Head of caudate nucleus (tissue), 42 donors: ENCODE measurements around the gene SPAG5.

ENCODE experiments used
- DNase-seq, 42 donors: peaks; one replicate each; pipeline versions ENCODE4 v3.0.0 to v3.0.0-alpha.2; 2020 to 2021; ENCODE audit warnings: mixed read lengths in 7 of 42
- intact Hi-C: fragments of 100-400 bp; cut with DNase I; formaldehyde crosslinking; loops from one replicate; pipeline ENCODE4 v1.15.0; 2022

Gene SPAG5, protein sequence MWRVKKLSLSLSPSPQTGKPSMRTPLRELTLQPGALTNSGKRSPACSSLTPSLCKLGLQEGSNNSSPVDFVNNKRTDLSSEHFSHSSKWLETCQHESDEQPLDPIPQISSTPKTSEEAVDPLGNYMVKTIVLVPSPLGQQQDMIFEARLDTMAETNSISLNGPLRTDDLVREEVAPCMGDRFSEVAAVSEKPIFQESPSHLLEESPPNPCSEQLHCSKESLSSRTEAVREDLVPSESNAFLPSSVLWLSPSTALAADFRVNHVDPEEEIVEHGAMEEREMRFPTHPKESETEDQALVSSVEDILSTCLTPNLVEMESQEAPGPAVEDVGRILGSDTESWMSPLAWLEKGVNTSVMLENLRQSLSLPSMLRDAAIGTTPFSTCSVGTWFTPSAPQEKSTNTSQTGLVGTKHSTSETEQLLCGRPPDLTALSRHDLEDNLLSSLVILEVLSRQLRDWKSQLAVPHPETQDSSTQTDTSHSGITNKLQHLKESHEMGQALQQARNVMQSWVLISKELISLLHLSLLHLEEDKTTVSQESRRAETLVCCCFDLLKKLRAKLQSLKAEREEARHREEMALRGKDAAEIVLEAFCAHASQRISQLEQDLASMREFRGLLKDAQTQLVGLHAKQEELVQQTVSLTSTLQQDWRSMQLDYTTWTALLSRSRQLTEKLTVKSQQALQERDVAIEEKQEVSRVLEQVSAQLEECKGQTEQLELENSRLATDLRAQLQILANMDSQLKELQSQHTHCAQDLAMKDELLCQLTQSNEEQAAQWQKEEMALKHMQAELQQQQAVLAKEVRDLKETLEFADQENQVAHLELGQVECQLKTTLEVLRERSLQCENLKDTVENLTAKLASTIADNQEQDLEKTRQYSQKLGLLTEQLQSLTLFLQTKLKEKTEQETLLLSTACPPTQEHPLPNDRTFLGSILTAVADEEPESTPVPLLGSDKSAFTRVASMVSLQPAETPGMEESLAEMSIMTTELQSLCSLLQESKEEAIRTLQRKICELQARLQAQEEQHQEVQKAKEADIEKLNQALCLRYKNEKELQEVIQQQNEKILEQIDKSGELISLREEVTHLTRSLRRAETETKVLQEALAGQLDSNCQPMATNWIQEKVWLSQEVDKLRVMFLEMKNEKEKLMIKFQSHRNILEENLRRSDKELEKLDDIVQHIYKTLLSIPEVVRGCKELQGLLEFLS

DNA sequence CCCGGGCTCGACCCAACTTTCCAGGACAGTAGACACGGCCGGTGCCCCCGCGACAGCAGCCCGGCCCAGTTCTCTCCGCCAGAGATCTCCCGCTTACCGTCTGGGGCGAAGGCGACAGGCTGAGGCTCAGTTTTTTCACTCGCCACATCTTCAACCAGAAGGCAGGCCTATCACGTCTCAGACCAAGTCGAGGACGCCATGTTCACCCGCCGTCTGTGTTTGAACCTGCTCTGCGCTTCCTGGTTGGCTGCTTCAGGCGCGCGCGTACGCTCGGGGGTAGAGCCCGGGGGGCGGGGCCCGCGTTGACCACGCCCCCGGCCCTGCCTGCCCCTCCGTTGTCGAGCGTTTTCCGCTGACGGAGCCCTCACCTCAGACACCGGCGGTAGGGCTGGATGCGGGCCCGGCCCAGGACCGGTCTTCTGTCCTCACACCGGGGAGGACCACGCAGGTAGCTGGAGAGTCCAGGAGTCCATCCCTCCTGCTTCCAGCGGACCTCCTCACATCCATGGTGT lies at the start of gene SPAG5:
SPAG5 (minus strand) TSS at position 227 of the 512 bp plus-strand sequence; CDS start at position 148, 79 bp downstream.
- DNase-seq, result peak; percentile 82 to 97 (median 93)
- intact Hi-C loops, result no loop called here

DNA sequence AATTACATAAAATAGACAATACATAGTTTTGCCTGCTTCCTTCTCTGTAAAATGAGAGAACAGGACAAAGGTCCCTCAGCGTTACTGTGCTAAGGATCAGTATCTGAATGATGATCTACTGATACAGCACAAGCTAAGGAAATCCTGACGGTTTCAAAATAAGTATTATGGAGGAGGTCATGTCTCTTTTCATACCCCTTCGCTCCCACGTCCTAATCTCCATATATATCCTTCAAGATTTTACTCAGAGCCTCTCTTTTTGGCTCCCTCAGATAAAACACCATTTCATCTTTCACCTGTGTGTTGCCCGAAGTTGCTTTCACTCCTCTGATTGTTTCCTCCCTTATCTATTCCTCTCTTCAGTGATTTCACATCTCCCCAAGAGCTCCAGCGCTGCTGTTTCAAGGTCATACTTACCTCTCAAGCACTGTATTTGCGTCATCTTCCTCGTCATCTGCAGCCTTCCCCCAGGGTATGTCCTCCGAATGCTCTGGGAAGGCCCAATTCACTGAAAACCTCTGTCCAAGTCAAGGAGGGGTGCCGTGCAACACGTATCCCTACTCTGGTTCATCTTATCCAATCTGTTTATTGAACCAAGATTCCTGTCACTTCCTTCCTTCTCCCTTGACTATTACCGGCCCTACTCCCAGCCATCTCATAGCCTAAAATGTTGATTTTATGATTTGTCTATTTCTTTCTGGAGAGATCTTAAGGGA lies 47.4 kb upstream of the SPAG5 start:
- DNase-seq, result no peak
- intact Hi-C loops, result loop anchor here (10.0 kb wide), 1 partner anchor 69 kb away; the partner anchor contains the start of genes PROCA1, RAB34 and RPL23A

DNA sequence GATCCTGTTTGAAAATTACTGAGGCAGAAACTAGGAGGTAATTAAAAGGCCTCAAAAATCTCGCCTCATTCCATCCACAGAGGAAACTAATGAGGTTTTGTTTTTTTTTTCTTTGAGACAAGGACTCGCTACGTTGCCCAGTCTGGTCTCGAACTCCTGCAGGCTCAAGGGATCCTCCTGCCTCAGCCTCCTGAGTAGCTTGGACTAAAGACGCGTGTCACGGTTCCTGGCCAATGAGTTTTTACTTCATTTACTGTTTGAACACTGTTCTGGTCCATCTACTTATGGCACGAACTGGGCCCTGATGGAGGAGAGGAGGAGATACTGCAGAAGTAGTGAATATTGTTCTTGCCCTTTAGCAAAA lies 46.7 kb upstream of the SPAG5 start:
- intact Hi-C loops, result loop anchor here (10.0 kb wide), 1 partner anchor 69 kb away; the partner anchor contains the start of genes PROCA1, RAB34 and RPL23A
- DNase-seq, result no peak

DNA sequence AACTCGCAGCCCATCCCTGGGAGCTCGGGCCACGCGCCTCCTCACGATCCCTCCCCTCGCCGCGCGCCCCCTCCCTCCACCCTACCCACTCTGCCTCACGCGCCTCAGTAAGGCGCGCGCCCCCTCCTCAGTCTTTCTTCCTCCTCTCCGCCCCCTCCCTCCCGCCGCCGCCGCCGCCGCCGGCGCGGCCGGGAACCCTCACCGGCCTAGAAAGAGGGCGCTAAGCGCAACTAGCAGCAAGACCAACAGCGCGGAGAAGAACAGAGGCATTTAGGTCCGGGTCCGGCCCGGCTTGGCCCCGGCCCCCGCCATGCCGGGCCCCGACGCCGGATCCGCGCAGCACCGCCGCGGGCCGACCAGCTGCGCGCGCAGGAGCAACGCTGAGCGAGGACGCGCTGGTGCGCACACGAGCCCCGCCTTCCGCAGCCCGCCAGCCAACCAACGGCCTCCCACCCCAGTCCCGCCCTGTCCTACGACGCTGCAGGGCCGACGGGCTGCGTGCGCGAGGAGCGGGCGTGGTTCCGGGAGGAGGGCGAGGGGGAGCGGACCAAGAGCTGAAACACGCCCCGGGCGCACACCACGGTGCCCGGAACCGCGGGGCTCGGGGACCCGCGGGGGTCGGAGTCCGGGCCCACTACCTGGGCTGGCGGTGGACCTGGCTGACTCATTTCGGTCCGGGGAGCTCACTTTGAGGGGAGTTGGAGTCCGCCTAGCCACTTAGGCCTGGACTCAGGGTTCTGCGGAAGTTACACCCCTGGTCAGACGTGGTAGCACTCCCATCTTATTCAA lies 46.2 kb upstream of the SPAG5 start, which contains the start of gene BLTP2:
BLTP2 (minus strand) TSS at position 372 of the 789 bp plus-strand sequence; CDS start at position 270, 102 bp downstream.
- DNase-seq, result peak; percentile 86 to 99 (median 97)
- intact Hi-C loops, result loop anchor here (10.0 kb wide), 1 partner anchor 70 kb away; the partner anchor contains the start of genes PROCA1, RAB34 and RPL23A

DNA sequence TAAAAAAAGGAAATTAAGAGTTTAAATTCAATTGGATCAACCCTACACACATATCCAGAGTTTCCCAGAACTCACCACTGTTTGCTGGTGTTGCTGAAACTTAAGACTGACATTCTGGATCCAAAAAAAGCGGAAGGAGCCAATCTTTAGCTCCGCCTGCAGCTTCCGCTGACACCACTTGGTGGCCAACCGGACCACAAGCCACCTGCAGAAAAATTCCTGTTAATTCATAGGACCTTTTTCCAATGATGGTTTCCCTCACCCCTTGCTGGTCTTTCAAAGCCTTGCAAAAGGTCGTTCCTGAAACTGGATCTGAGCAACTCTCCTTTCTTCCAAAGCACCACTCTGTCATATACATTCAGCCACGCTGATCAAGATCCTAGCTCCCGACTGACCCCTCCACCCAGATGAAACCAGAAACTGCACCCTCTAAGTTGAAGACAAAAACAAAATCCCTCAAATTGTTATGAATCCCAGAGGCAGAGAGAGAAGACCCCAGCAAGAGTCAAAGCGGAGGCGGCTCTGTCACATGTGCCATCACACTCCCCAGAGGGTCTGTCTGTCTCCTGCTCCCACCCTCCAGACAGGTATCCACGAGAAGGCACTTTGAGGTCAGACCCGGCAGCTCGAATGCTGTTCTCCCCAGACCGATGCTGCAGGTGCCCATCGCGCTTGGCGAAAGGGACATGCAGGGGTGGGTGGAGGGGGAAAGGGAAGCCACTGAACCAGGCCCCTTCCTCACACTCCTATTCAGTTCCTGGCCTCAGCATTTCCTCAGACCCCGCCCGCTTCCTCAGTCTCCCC lies 45.4 kb upstream of the SPAG5 start:
- intact Hi-C loops, result loop anchor here (10.0 kb wide), 1 partner anchor 71 kb away; the partner anchor contains the start of genes PROCA1, RAB34 and RPL23A
- DNase-seq, result peak in 22 of 42 donors; percentile 5 to 58 (median 30)

DNA sequence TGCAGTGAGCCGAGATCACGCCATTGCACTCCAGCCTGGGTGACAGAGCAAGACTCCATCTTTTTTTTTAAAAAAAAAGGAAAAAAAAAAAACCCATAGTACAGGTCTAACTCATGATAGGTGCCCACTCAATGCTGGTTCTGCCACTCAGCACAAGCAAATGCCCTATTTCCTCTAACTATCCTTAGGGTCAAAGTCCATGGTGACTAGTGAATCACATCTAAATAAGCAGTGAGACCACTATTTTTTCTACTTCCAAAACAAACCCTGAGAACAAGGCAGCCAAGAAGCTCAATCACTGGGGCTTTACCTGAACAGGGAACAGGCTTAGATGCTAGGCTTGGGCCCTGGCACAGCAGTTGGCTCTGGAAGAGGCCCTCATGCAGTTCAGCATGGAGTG lies 42.8 kb upstream of the SPAG5 start:
- intact Hi-C loops, result loop anchor here (10.0 kb wide), 1 partner anchor 73 kb away; the partner anchor contains the start of genes PROCA1, RAB34 and RPL23A

DNA sequence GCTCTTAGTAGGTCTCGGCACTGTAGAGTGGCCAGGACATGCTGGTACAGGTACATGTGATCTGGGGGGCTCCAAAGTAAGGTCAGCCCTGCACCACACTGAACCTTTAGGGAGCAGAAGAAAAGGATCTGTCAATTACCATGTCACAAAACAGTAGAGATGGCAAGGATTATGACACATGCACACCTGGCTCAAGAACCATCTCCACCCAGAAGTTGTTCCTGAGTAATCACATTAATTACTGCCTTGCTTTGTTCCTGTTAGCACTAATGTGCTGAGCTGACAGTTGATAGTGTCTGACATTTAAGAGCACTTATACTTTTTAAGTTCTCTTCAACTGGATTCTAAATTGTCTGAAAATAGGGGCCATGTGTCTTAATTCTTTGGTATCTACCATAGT lies 36.7 kb upstream of the SPAG5 start:
- intact Hi-C loops, result no loop called here

More for the DNA sequence above, 42.8 kb upstream of the SPAG5 start:
- no peak for DNase-seq

DNA sequence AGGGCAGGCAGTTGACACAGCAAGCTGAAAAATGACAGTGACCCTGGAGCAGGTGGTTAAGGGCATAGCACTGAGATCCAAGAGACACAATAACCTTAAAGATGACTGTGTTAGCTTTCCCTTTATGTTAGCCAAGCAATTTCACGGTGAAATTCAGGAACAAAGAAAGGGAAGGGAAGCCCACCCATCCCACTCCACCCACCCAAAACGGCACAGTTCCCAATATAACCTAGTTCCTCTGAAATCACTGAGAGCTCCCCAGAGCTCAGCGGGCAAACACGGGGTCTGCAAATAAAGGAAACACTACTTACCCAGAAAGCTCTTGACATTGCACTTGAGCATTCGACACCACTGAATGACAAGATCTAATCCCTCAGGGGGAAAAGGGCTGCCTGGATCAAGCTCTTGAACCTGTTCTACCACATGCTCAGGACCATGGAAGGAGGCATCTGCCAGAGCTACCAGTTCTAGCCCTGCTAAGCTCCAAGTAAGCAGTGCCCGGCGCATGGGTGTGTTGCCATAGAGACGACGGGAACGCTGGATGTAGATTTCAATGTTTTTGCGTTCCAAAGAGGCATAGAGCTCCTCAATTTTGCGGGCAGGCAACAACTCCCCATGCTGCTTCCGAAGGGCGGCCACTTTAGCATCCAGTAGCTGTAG lies 35.5 kb upstream of the SPAG5 start:
- intact Hi-C loops, result no loop called here

More for the DNA sequence above, 36.7 kb upstream of the SPAG5 start:
- no peak for DNase-seq

DNA sequence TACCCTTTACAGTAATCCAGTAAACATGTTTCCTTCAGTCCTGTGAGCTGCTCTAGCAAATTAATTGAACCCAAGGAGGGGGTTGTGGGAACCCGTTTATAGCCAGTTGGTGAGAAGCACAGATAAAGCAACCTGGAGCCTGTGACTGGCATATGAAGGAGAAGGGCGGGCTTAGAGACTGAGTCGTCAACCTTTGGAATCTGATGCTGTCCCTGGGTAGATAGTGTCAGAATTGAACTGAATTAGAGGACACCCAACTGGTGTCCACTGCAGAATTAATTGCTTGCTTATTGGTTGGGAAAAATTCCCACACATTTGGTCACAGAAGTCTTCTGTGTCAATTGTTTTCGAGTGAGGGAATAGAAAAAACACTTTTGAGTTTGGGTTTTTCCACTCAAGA lies 28.0 kb upstream of the SPAG5 start:
- no peak for DNase-seq
- intact Hi-C loops, result no loop called here

More for the DNA sequence above, 35.5 kb upstream of the SPAG5 start:
- DNase-seq, result peak in 28 of 42 donors; percentile 15 to 81 (median 42)

DNA sequence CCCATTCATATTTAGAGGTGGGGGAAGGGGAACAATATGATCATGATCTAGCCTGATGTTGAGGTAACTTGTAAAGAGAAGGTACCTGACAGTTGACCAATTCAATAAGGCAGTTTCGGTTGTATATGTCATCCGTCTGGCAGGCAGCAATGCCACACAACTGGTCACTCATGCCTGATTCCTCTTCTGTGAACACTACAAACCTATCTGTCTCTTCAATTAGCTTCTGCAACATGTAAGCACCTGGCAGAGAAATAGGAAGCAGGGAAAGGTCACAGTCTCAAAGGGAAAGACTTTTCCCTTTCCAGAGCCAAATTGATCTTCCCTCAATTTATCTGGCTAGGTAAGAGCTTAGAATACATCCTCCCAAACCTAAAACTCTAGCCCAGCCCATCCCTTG lies 25.3 kb upstream of the SPAG5 start:
- DNase-seq, result no peak
- intact Hi-C loops, result no loop called here

DNA sequence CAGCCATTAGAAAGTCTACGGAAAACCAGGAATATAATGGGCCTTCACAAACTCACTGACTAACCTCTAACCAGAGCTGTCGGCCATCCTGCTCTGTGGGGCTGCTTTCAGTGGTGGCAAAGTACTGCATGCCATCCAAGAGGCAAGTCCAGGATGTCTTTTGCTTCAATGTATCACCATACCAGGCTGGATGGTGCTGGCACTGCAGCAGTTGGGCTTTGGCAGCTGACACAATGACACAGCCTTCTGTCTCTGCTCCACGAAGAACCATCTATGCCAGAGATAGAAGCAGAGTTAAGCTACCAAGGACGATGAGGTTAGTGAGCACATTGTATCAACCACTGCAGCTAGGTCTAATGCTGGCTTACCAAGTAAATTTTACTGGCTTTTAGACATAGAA lies 24.9 kb upstream of the SPAG5 start:
- intact Hi-C loops, result no loop called here
- no peak for DNase-seq

DNA sequence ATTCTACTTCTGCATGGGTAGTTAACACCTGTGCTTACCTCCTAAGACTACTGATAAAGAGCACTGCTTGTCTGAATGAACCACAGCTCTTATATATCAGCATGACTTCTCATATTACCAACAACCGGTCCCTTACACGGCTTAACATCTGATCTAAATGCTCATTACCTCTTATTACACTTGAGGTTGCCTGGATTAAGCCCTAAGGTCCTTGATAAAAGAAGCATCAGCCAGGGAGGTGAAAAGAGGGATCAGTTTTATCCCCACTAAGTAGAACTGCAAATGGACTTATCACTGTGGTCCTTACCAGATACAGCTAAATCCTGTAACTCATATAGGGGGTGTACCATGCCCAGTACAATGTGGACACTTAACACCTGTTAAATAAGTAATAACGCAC lies 23.4 kb upstream of the SPAG5 start:
- DNase-seq, result no peak
- intact Hi-C loops, result no loop called here

DNA sequence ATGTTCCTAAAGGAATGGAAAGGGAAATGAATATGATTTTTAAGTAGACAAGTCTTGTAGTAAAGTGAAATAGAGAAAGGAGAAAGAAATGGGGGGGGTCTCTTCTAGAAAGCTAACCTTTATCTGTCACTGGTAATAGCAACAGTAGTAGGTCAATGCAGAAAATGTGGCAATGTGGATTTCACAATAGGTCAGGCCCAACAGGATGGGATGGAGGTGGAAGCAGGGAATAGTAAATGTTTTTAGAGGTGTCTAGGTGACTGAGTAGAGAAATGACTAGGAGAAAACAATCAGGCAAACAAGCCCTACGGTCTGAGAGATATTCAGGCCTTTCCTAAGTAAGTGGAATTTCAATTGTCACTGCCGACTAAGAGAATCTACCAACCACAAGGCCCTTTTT lies 21.2 kb upstream of the SPAG5 start:
- DNase-seq, result no peak
- intact Hi-C loops, result no loop called here

DNA sequence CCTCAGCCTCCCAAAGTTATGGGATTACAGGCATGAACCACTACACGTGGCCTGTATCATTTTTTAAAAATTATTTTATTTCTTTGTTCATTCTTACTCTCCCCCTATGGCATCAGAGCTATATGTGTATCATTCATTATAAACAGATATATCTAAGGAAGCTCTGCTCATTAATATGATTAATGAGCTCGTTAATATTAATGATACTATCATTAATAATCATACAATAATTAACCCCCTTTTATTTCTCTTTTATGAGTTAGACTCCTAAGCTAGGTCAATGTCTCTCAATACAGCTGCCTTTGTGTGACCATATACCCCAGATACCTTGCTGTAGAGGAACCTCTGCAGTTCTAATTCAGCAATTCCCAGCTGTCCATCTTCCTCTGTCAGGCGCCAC lies 19.6 kb upstream of the SPAG5 start:
- intact Hi-C loops, result loop anchor here (10.0 kb wide), 1 partner anchor 124 kb away; no protein-coding TSS in a partner anchor
- no peak for DNase-seq

DNA sequence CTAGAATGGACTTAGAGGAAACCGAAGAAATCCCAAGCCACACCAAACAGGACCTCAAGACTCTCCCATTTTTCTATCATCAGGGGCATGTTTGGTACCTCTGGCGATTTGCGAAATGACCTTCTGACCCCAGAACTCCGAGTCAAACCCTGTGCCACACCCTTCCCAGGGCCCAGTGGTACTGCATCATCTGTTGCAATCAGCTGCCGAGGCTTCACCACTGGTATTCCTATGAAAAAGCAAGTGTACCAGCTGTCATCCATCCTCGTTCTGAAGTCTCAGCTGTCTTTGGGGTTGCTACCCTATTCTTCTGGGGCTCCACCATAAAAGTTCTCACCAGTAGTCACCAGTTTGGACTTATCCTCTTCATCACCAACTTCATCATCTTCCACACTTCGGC lies 17.5 kb upstream of the SPAG5 start:
- intact Hi-C loops, result loop anchor here (10.0 kb wide), 1 partner anchor 121 kb away; no protein-coding TSS in a partner anchor
- DNase-seq, result no peak
